H1 (cell line): ENCODE data around the gene CEP350. TPM values are rescaled to one million over a fixed set of nuclear protein-coding genes. Genes with fewer than 3 reads are reported as not detected.

Experiments
- CTCF ChIA-PET: fragments of 300-600 bp; sonication (Branson Sonifier 250); formaldehyde crosslinking; loops from one replicate; lab custom pipeline; 2021; ENCODE audit not compliant: partially characterized antibody; lab: Charles Lee
- POLR2A ChIA-PET: fragments of 300-600 bp; sonication (Branson Sonifier 250); formaldehyde crosslinking; loops from one replicate; lab custom pipeline; 2021; ENCODE audit warnings: inconsistent platforms; ENCODE audit not compliant: partially characterized antibody; lab: Charles Lee
- DNase-seq, 2 experiments: peaks; one replicate each; pipeline versions ENCODE4 v3.0.0 to v3.0.0-alpha.2; 2010 to 2022; ENCODE audit warnings: low spot score in 2 of 2, low read depth in 1 of 2, mixed read lengths in 1 of 2
- FAIRE-seq: peaks from 2 replicates; lab custom pipeline; 2011; peaks lifted over from hg19 to GRCh38; lab: Jason Lieb, UNC
- H2AFZ ChIP-seq: 2 replicates; pipeline ENCODE4 v1.8.1; 2012; ENCODE audit warnings: low read length, inconsistent platforms
- H2AK5ac ChIP-seq: 2 replicates; pipeline ENCODE4 v1.6.1; 2013; ENCODE audit warnings: low read depth, low read length
- H2BK120ac ChIP-seq: replicated peaks from 2 replicates; pipeline ENCODE3; 2013; ENCODE audit warnings: low read depth, low read length, inconsistent platforms
- H2BK12ac ChIP-seq: 2 replicates; pipeline ENCODE4 v1.6.1; 2013; ENCODE audit warnings: low read depth, low read length
- H2BK15ac ChIP-seq: 2 replicates; pipeline ENCODE4 v1.6.1; 2013; ENCODE audit warnings: low read length
- H2BK20ac ChIP-seq: 2 replicates; pipeline ENCODE4 v1.6.1; 2013; ENCODE audit warnings: low read length
- H2BK5ac ChIP-seq: 2 replicates; pipeline ENCODE4 v1.6.1; 2013; ENCODE audit warnings: low read depth, low read length
- H3K14ac ChIP-seq: 2 replicates; pipeline ENCODE4 v1.6.1; 2013; ENCODE audit warnings: inconsistent platforms; ENCODE audit not compliant: insufficient read length
- H3K18ac ChIP-seq: 2 replicates; pipeline ENCODE4 v1.6.1; 2013; ENCODE audit warnings: low read length; ENCODE audit errors: extremely low read depth
- H3K23ac ChIP-seq: 2 replicates; pipeline ENCODE4 v1.6.1; 2013; ENCODE audit warnings: inconsistent platforms; ENCODE audit not compliant: insufficient read length
- H3K23me2 ChIP-seq: 2 replicates; pipeline ENCODE4 v1.6.1; 2013; ENCODE audit warnings: low read depth, low read length
- H3K27ac ChIP-seq: 2 replicates; pipeline ENCODE4 v1.6.1; 2011; ENCODE audit warnings: low read depth, low read length, inconsistent platforms
- H3K27me3 ChIP-seq, 4 experiments: replicated peaks in 1 of 4; 1 replicate in 1 of 4; 2 replicates in 3 of 4; pipeline versions ENCODE4 v1.6.1 to v1.8.1; 2011 to 2013; ENCODE audit warnings: low read length in 3 of 4, mild to moderate bottlenecking in 3 of 4, inconsistent platforms in 2 of 4, mixed read lengths in 2 of 4, moderate library complexity in 1 of 4; ENCODE audit not compliant: control insufficient read depth in 3 of 4, insufficient read depth in 3 of 4; ENCODE audit errors: extremely low read depth in 1 of 4
- H3K36me3 ChIP-seq, 4 experiments: 2 replicates each; pipeline versions ENCODE4 v1.6.1 to v1.8.1; 2011 to 2013; ENCODE audit warnings: mild to moderate bottlenecking in 4 of 4, low read length in 3 of 4, moderate library complexity in 2 of 4, control low read depth in 1 of 4, inconsistent platforms in 1 of 4; ENCODE audit not compliant: insufficient read depth in 4 of 4, control insufficient read depth in 2 of 4
- H3K4ac ChIP-seq: replicated peaks from 2 replicates; pipeline ENCODE3; 2013; ENCODE audit warnings: low read length, low read depth, mixed read lengths, inconsistent platforms; ENCODE audit not compliant: insufficient read length
- H3K4me1 ChIP-seq, 4 experiments: replicated peaks in 1 of 4; 1 replicate in 1 of 4; 2 replicates in 3 of 4; pipeline versions ENCODE4 v1.6.1 to v1.8.1; 2011 to 2013; ENCODE audit warnings: low read length in 3 of 4, inconsistent platforms in 2 of 4, mixed read lengths in 1 of 4; ENCODE audit not compliant: insufficient read depth in 4 of 4, control insufficient read depth in 3 of 4
- H3K4me2 ChIP-seq, 2 experiments: 2 replicates each; pipeline versions ENCODE4 v1.6.1 to v1.8.1; 2011 to 2013; ENCODE audit warnings: low read depth in 2 of 2, low read length in 2 of 2, control low read depth in 1 of 2, inconsistent platforms in 1 of 2, mild to moderate bottlenecking in 1 of 2; ENCODE audit not compliant: insufficient read depth in 1 of 2
- H3K4me3 ChIP-seq, 4 experiments: fragments of 200-600, 300-600 bp in 1 of 4; sonication (generic), shearing (Covaris generic), sonication (Bioruptor Twin) in 1 of 4; 2 replicates each; pipeline versions ENCODE4 v1.5.1 to v1.8.1; 2011 to 2016; ENCODE audit warnings: low read length in 4 of 4, low read depth in 3 of 4, control low read depth in 2 of 4, inconsistent platforms in 2 of 4, mild to moderate bottlenecking in 2 of 4, mixed read lengths in 1 of 4, moderate library complexity in 1 of 4; ENCODE audit not compliant: insufficient read depth in 2 of 4; ENCODE audit errors: extremely low read depth in 1 of 4
- H3K56ac ChIP-seq: replicated peaks from 2 replicates; pipeline ENCODE3; 2013; ENCODE audit warnings: low read depth, mild to moderate bottlenecking, mixed read lengths, low read length, inconsistent platforms; ENCODE audit not compliant: insufficient read length
- H3K79me1 ChIP-seq: 2 replicates; pipeline ENCODE4 v1.6.1; 2013; ENCODE audit warnings: low read depth, low read length, control low read depth
- H3K79me2 ChIP-seq, 2 experiments: 2 replicates each; pipeline versions ENCODE4 v1.6.1 to v1.8.1; 2012 to 2013; ENCODE audit warnings: low read length in 2 of 2, mild to moderate bottlenecking in 2 of 2, inconsistent platforms in 1 of 2; ENCODE audit not compliant: insufficient read depth in 2 of 2, control insufficient read depth in 1 of 2
- H3K9ac ChIP-seq, 4 experiments: replicated peaks in 1 of 4; 1 replicate in 1 of 4; 2 replicates in 3 of 4; pipeline versions ENCODE4 v1.6.1 to v1.8.1; 2011 to 2013; ENCODE audit warnings: low read depth in 3 of 4, low read length in 3 of 4, control low read depth in 2 of 4, mild to moderate bottlenecking in 2 of 4, moderate library complexity in 2 of 4, inconsistent platforms in 1 of 4; ENCODE audit errors: extremely low read depth in 1 of 4
- H3K9me3 ChIP-seq, 2 experiments: 2 replicates each; pipeline versions ENCODE4 v1.6.1 to v1.8.1; 2012 to 2013; ENCODE audit warnings: mild to moderate bottlenecking in 2 of 2, moderate library complexity in 2 of 2, control low read depth in 1 of 2, inconsistent platforms in 1 of 2, low read depth in 1 of 2, low read length in 1 of 2, mixed read lengths in 1 of 2; ENCODE audit not compliant: insufficient read depth in 2 of 2
- H4K20me1 ChIP-seq, 2 experiments: replicated peaks in 1 of 2; 2 replicates each; pipeline versions ENCODE3 to v1.8.1; 2011 to 2013; ENCODE audit warnings: inconsistent platforms in 2 of 2, low read length in 2 of 2, mild to moderate bottlenecking in 1 of 2; ENCODE audit not compliant: insufficient read depth in 2 of 2, control insufficient read depth in 1 of 2
- H4K5ac ChIP-seq: 2 replicates; pipeline ENCODE4 v1.6.1; 2013; ENCODE audit warnings: low read length, low read depth, mixed read lengths, inconsistent platforms; ENCODE audit not compliant: insufficient read length
- H4K8ac ChIP-seq: 2 replicates; pipeline ENCODE4 v1.8.0; 2013; ENCODE audit warnings: mild to moderate bottlenecking, moderate library complexity, low read length, inconsistent platforms; ENCODE audit not compliant: insufficient read depth; ENCODE audit errors: extremely low read depth
- H4K91ac ChIP-seq: replicated peaks from 2 replicates; pipeline ENCODE3; 2013; ENCODE audit warnings: low read length, mixed read lengths, inconsistent platforms; ENCODE audit not compliant: insufficient read length
- CEBPB ChIP-seq: IDR thresholded peaks from 2 replicates; pipeline ENCODE4 v1.6.1; 2012; ENCODE audit warnings: low read depth, low read length
- CTCF ChIP-seq, 3 experiments: IDR thresholded peaks; 1 replicate in 2 of 3; 2 replicates in 1 of 3; pipeline versions ENCODE4 v1.5.1 to v1.6.1; 2011; ENCODE audit warnings: low read length in 3 of 3, mild to moderate bottlenecking in 3 of 3, inconsistent platforms in 2 of 3, low read depth in 1 of 3, moderate library complexity in 1 of 3; ENCODE audit not compliant: insufficient read depth in 1 of 3; ENCODE audit errors: control extremely low read depth in 1 of 3
- GTF2F1 ChIP-seq: IDR thresholded peaks from 2 replicates; pipeline ENCODE4 v1.6.1; 2012; ENCODE audit warnings: low read depth, low read length, improper control_type of control experiment, borderline replicate concordance
- JUN ChIP-seq: IDR thresholded peaks from 2 replicates; pipeline ENCODE4 v1.6.1; 2011; ENCODE audit warnings: low read depth, mild to moderate bottlenecking, improper control_type of control experiment, low read length
- RBBP5 ChIP-seq: IDR thresholded peaks from 2 replicates; pipeline ENCODE4 v1.7.1; 2012; ENCODE audit warnings: low read depth, mild to moderate bottlenecking, inconsistent platforms, low read length, moderate library complexity, borderline replicate concordance
- USF2 ChIP-seq: IDR thresholded peaks from 2 replicates; pipeline ENCODE4 v1.6.1; 2011; ENCODE audit warnings: low read length, improper control_type of control experiment
- WGBS, 2 experiments: shearing (Covaris generic) in 1 of 2; methylation state at CpG; one replicate each; pipeline versions ENCODE4 v1.1.6 to v1.1.7; 2013 to 2015; ENCODE audit warnings: low lambda C conversion rate in 2 of 2, mixed read lengths in 2 of 2, inconsistent platforms in 1 of 2, low coverage in 1 of 2, missing lambda C conversion rate in 1 of 2; ENCODE audit not compliant: insufficient replicate concordance in 2 of 2, insufficient coverage in 1 of 2, insufficient read length in 1 of 2; ENCODE audit errors: extremely low coverage in 1 of 2, missing lambda C conversion rate in 1 of 2; 5-methylcytosine and 5-hydroxymethylcytosine counted together
- polyA plus RNA-seq, 7 experiments: library from polyadenylated mRNA; depleted of rRNA in 3 of 7; stranded (reverse) in 5 of 7; unstranded in 2 of 7; fragments of >200 nt in 5 of 7; fragments of 200-250 nt in 2 of 7; gene quantifications; 1 replicate in 5 of 7; 2 replicates in 1 of 7; 4 replicates in 1 of 7; pipeline versions ENCODE4 v1.2.1 to v1.2.3, GENCODE V29; 2011 to 2013; ENCODE audit warnings: missing spikeins in 2 of 7, mixed read lengths in 2 of 7
- total RNA-seq: library from RNA; stranded (reverse); fragmentation: NEBNext Ultra II Directional; extraction: Animal tissue kit (Norgen Biotek cat#: 25700); gene quantifications from 2 replicates; pipeline ENCODE4 v1.2.1, GENCODE V29; 2021

CEP350 gene
- total and polyA plus RNA-seq, 2 of the 8 experiments (the other 6 are each of a cell fraction or from before 2014, with no cell fraction given), result 5.6 to 39.4 TPM

- no peaks in the 10 kb centered on the region for H3K23me2 ChIP-seq
- POLR2A ChIA-PET, result no interaction called here
- H3K4me1 ChIP-seq, result no peaks in the 10 kb centered on the region
- H3K9ac ChIP-seq, result no peak overlapping the region
- no peak overlapping the region for H3K23ac ChIP-seq
- FAIRE-seq (no peak), DNase-seq (no peak)
- H4K5ac ChIP-seq, result no peak overlapping the region
- no peaks in the 10 kb centered on the region for H3K79me1 ChIP-seq
- H4K8ac ChIP-seq, result no peak overlapping the region
- no peaks in the 10 kb centered on the region for H3K79me2 ChIP-seq
- TF ChIP-seq CTCF (IDR thresholded peaks at IDR 0.05; ENCODE audit: control extremely low read depth in 1 of 3, insufficient read depth in 1 of 3, low read depth in 1 of 3, low read length in 3 of 3), result no peak
- no peak for TF ChIP-seq CEBPB
- TF ChIP-seq JUN, result no peak
- TF ChIP-seq GTF2F1, result no peak
- no peak for TF ChIP-seq RBBP5
- no peak for TF ChIP-seq USF2
- TF ChIP-seq, all 59 proteins: peak for 0
- CTCF ChIA-PET, result no interaction called here
- Histone ChIP-seq H2BK15ac (no peak overlapping the region), H3K27me3 (no peaks in the 10 kb centered on the region), H2AK5ac (no peak overlapping the region), H4K91ac (no peak overlapping the region), H2BK12ac (no peak overlapping the region), H3K4ac (no peak overlapping the region), H3K4me2 (no peak overlapping the region), H3K27ac (no peak overlapping the region), H3K14ac (no peak overlapping the region), H2BK5ac (no peak overlapping the region), H2BK120ac (no peak overlapping the region), H2AFZ (no peak overlapping the region), H3K4me3 (no peak overlapping the region), H4K20me1 (no peaks in the 10 kb centered on the region), H3K18ac (no peak overlapping the region), H2BK20ac (no peak overlapping the region), H3K56ac (no peak overlapping the region), H3K36me3 (peaks cover 0 to 26% (median 8%) of the 10 kb centered on the region in 4 experiments; a peak in 4 of 8 replicates), H3K9me3 (no peaks in the 10 kb centered on the region)
- WGBS, 2 experiments, result 79% methylated on average over 7 of the region's 7 CpGs; no CpG with 5 or more reads in 1 of the 2 experiments
Measured at GRCh38 chr1:180029524-180030135, 75.0 kb downstream of the CEP350 start.
